ENCODE data around the gene ATP9A.

DNA sequence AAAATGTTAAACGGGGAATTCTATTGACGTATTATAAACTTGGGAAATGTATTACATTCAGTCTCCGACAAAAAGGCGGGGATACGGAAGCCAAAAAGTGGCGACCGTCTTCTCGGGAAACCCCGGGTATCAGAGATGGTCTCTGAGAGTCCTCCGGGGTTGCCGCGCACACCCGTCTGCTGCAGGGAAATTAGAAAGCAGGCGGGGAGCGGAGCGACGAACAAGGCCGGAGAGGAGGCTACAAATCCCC lies 32.6 kb upstream of the ATP9A start:
- no peak for TF ChIP-seq EZH2phosphoT487 (IDR thresholded peaks at IDR 0.05; ENCODE audit: borderline replicate concordance, low read length)
- no peak for TF ChIP-seq EZH2 (IDR thresholded peaks at IDR 0.05; ENCODE audit: low read length, unreplicated experiment)
- TF ChIP-seq, protein P1, sequence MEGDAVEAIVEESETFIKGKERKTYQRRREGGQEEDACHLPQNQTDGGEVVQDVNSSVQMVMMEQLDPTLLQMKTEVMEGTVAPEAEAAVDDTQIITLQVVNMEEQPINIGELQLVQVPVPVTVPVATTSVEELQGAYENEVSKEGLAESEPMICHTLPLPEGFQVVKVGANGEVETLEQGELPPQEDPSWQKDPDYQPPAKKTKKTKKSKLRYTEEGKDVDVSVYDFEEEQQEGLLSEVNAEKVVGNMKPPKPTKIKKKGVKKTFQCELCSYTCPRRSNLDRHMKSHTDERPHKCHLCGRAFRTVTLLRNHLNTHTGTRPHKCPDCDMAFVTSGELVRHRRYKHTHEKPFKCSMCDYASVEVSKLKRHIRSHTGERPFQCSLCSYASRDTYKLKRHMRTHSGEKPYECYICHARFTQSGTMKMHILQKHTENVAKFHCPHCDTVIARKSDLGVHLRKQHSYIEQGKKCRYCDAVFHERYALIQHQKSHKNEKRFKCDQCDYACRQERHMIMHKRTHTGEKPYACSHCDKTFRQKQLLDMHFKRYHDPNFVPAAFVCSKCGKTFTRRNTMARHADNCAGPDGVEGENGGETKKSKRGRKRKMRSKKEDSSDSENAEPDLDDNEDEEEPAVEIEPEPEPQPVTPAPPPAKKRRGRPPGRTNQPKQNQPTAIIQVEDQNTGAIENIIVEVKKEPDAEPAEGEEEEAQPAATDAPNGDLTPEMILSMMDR (conservative IDR thresholded peaks at IDR 0.05; ENCODE audit: low read depth, low read length), result no peak

Measured in PC-3 (cell line).